K562 (cell line): Measurements from ENCODE around the gene HK2. TPM values are rescaled to one million over a fixed set of nuclear protein-coding genes. Genes with fewer than 3 reads are reported as not detected.
A peak's percentile ranks its signal among the peaks of the same experiment; 100 is the strongest.

Source experiments
- BRF1 ChIP-seq: IDR thresholded peaks from 3 replicates; pipeline ENCODE4 v1.6.1; 2011; ENCODE audit warnings: borderline replicate concordance, mild to moderate bottlenecking; ENCODE audit not compliant: insufficient read length; ENCODE audit errors: extremely low read depth
- CEBPZ ChIP-seq: fragments of 150-350 bp; IDR thresholded peaks from 2 replicates; pipeline ENCODE4 v1.6.1; 2014; ENCODE audit warnings: low read depth, mild to moderate bottlenecking, low read length, borderline replicate concordance
- GABPA ChIP-seq: fragments of 200-800 bp; sonication (Bioruptor generic); conservative IDR thresholded peaks from 2 replicates; pipeline ENCODE4 v1.6.1; 2016; ENCODE audit warnings: low read depth, missing genetic modification characterization, missing compliant biosample characterization
- MLX ChIP-seq, 2 experiments: fragments of 450-650 bp in 1 of 2; sonication (generic) in 1 of 2; formaldehyde crosslinking; conservative IDR thresholded peaks; 2 replicates each; pipeline versions ENCODE4 v1.4.0 to v1.8.1; 2020 to 2022; ENCODE audit warnings: mild to moderate bottlenecking in 1 of 2, missing genetic modification reagents in 1 of 2
- MTA3 ChIP-seq: fragments of 450-650 bp; formaldehyde crosslinking; IDR thresholded peaks from 2 replicates; pipeline ENCODE4 v1.6.1; 2017; ENCODE audit warnings: mild to moderate bottlenecking, borderline replicate concordance
- NR0B1 ChIP-seq: fragments of 450-650 bp; IDR thresholded peaks from one replicate; pipeline ENCODE4 v1.6.1; 2018; ENCODE audit warnings: mild to moderate bottlenecking, moderate library complexity; ENCODE audit not compliant: partially characterized antibody
- POLR3G ChIP-seq: IDR thresholded peaks from 2 replicates; pipeline ENCODE4 v1.6.1; 2011; ENCODE audit not compliant: insufficient read length, insufficient replicate concordance; ENCODE audit errors: extremely low read depth
- RBM39 ChIP-seq: fragments of 200-400 bp; formaldehyde crosslinking; optimal IDR thresholded peaks from 2 replicates; pipeline ENCODE3; 2018; ENCODE audit warnings: low read depth, low read length
- SMAD2 ChIP-seq: fragments of 150-350 bp; IDR thresholded peaks from 2 replicates; pipeline ENCODE4 v1.6.1; 2014; ENCODE audit warnings: low read depth, mild to moderate bottlenecking, low read length
- SREBF1 ChIP-seq: fragments of 150-350 bp; IDR thresholded peaks from 2 replicates; pipeline ENCODE4 v1.6.1; 2014; ENCODE audit warnings: antibody characterized with exemption, low read depth, low read length, borderline replicate concordance
- SRSF7 ChIP-seq: fragments of 200-400 bp; formaldehyde crosslinking; optimal IDR thresholded peaks from 2 replicates; pipeline ENCODE3; 2017; ENCODE audit warnings: mild to moderate bottlenecking, low read depth, low read length
- THAP12 ChIP-seq: fragments of 250-450 bp; sonication (Bioruptor Pico); IDR thresholded peaks from 2 replicates; pipeline ENCODE4 v1.9.0; 2021; ENCODE audit warnings: mild to moderate bottlenecking, inconsistent platforms
- ZBTB1 ChIP-seq: sonication (generic); formaldehyde crosslinking; IDR thresholded peaks from 2 replicates; pipeline ENCODE4 v1.8.1; 2023; ENCODE audit warnings: missing genetic modification reagents, low read depth, mild to moderate bottlenecking, borderline replicate concordance
- ZBTB8A ChIP-seq: fragments of 450-650 bp; IDR thresholded peaks from 2 replicates; pipeline ENCODE4 v1.6.1; 2018; ENCODE audit warnings: mild to moderate bottlenecking, moderate library complexity; ENCODE audit not compliant: partially characterized antibody
- ZNF165 ChIP-seq: fragments of 250-450 bp; sonication (Bioruptor Pico); IDR thresholded peaks from 2 replicates; pipeline ENCODE4 v1.4.0; 2020; ENCODE audit warnings: borderline replicate concordance
- ZNF764 ChIP-seq: fragments of 250-450 bp; sonication (Bioruptor Pico); IDR thresholded peaks from 2 replicates; pipeline ENCODE4 v1.4.0; 2020; ENCODE audit warnings: low read depth, mild to moderate bottlenecking, moderate library complexity
- ZNF778 ChIP-seq: fragments of 450-650 bp; formaldehyde crosslinking; IDR thresholded peaks from 2 replicates; pipeline ENCODE4 v1.4.0; 2020; ENCODE audit warnings: mild to moderate bottlenecking, moderate library complexity
- polyA plus RNA-seq, 8 experiments: library from polyadenylated mRNA; depleted of rRNA in 4 of 8; stranded (reverse) in 5 of 8; unstranded in 3 of 8; fragments of >200 nt; fragmentation: Nextera tagmentation in 2 of 8; fragmentation: Illumina TruSeq in 1 of 8; extraction: Ambion mirVana in 2 of 8; extraction: Trizol in 1 of 8; gene quantifications; 2 replicates each; pipeline versions ENCODE4 v1.2.1 to v1.2.3, GENCODE V29; 2011 to 2014; ENCODE audit warnings: inconsistent platforms in 1 of 8, missing spikeins in 1 of 8
- total RNA-seq, 7 experiments: library from RNA; depleted of rRNA in 6 of 7; stranded (reverse); fragments of >200 nt in 6 of 7; fragmentation: Illumina TruSeq in 2 of 7; extraction: Trizol in 2 of 7; gene quantifications; 2 replicates each; pipeline versions ENCODE4 v1.2.1 to v1.2.3, GENCODE V29; 2011 to 2021; ENCODE audit warnings: low replicate concordance in 1 of 7

The HK2 gene
- total and polyA plus RNA-seq, 9 of the 15 experiments (the other 6 are each of a cell fraction or from before 2014, with no cell fraction given), result 4.7 to 56.0 (median 19.9) TPM

GRCh38 chr2:74862020-74862964 lies 28.4 kb downstream of the HK2 start (continued):
- TF ChIP-seq THAP12 (CRISPR knock-in tag) (no peak), CEBPZ (no peak), GABPA (tag) (no peak), POLR3G (no peak), ZNF764 (CRISPR knock-in tag) (no peak), NR0B1 (no peak), MLX (CRISPR knock-in tag; conservative IDR thresholded peaks at IDR 0.05) (no peak), SMAD2 (no peak), ZBTB1 (CRISPR knock-in tag) (no peak), SREBF1 (no peak), ZNF165 (CRISPR knock-in tag) (no peak), SRSF7 (no peak), RBM39 (no peak), BRF1 (no peak), ZNF778 (CRISPR knock-in tag) (no peak), MTA3 (peak; percentile 55; the same call in 1 of the 2 replicates), ZBTB8A (no peak)
